GM12872 (cell line): ENCODE data around the gene LHFPL5.

Source experiments
- CTCF ChIP-seq: IDR thresholded peaks from 3 replicates; pipeline ENCODE4 v1.5.1; 2011; ENCODE audit warnings: low read depth, mild to moderate bottlenecking, low read length, moderate library complexity; ENCODE audit not compliant: insufficient read depth

Gene LHFPL5

DNA sequence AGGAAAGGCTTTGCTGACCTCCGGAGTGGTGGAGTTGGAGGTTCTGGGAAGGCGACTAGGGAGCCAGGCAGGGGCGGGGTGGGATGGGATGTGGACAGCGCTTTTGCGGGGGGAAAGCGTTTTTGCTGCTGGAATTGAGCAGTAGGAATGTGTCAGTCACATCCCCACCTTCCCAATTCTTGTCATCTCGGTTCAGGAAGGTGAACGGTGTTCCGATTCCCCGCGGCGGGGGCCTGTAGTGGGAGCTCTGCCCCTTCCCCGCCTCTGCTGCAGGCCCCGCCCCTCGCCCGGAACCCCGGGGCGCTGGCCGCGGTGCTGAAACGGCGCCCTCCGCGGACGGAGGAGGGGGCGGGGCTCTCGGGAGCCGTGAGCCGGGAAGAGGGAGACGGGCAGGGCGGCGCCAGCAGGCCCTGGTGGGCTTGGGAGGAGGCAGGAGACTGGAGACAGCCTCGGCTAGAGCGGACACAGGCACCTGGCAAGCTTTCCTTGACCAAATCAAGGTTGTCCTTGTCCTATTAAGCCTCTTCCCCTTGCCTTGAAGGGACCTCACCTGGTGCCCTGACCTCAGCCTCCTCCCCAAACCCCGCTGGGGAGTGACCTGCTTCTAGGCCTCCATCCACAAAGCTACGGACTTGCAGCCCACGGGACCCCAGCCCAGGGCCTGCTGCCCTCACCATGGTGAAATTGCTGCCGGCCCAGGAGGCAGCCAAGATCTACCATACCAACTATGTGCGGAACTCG, at the start of gene LHFPL5:
Gene LHFPL5 (plus strand): TSS at position 357 of the 741 bp plus-strand sequence. CDS start 319 bp downstream, at position 676.
- TF ChIP-seq CTCF: no peak

- TF ChIP-seq CTCF: peak; percentile 72
Observed at GRCh38 chr6:35757456-35758123, 47.6 kb upstream of the LHFPL5 start.

- TF ChIP-seq CTCF: no peak
Observed at GRCh38 chr6:35759426-35759825, 45.7 kb upstream of the LHFPL5 start.

- no peak for TF ChIP-seq CTCF
Observed at GRCh38 chr6:35765739-35766138, 39.4 kb upstream of the LHFPL5 start.

DNA sequence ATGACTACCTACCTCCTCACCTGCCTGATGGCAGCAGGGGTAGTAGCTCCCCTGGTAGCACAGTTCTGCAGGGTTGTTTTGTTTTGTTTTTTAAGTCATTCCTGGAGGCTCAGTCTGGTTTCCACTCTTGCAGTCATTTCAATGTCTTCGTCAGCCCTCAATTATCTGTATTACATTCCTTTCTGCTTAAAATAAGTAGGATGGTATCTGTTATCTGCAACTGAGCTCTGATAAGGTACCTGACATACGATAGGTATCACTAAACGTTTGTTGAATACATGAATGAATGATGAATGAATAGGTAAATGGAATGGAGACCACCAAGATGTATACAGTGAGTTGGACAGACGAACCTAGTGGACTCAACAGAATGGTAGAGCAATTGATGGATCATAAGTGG, 35.9 kb upstream of the LHFPL5 start:
- no peak for TF ChIP-seq CTCF

- TF ChIP-seq CTCF: no peak
Observed at GRCh38 chr6:35771343-35771627, 33.9 kb upstream of the LHFPL5 start.

- no peak for TF ChIP-seq CTCF
Observed at GRCh38 chr6:35774116-35774794, 30.9 kb upstream of the LHFPL5 start.
